ENCODE results near the gene SYNGR2. TPM values are rescaled to one million over a fixed set of nuclear protein-coding genes. Genes with fewer than 3 reads are reported as not detected.

SYNGR2 gene
- total and polyA plus RNA-seq, 2 of the 8 experiments (the other 6 are each of a cell fraction or from before 2014, with no cell fraction given) = 50.0 to 139 TPM

DNA sequence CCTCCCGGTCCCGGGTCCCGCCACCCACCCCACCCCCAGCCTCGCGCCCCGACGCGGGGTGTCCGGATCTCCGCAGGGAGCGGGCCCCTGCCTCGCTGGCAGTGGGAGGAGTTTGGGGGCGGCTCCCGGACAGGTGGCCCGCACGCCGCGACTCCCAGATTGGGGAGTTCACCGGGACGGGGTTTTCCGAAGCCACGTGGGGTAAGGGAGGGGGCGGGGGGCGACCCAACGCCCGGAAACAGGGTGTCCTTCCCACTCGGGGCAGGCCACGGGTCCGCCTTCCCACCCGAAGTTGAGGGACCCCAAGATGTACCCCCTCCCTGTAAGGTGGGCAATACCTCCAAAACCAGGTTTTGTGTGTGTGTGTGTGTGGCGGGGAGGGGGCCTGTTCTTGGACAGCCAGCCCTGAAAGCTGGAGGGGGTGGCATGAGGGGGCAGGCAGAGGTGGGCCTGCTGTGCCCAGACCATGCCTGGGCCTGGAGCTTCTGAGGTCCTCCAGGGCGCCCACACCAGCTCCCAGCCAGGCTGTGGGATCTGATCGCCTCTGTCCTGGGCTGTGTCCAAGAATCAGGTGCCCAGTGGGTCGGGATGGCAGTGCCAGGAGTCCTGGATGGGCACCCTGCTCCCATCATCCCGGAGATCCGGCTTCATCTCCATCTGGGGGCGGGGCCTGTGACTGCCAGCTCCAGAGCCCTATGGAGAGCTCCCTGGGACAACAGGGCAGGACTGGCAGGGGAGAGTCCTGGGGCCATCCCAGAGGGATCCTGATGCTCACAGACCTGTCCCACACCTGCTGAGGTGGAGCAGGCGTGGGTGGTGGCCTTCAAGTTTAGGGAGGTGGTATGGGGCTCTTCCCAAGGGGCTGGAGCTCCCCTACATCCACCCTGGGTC is 767 bp downstream of the SYNGR2 start:
- Histone ChIP-seq H3K4me1 (replicated peaks in 1 of 4; ENCODE audit: control insufficient read depth in 3 of 4, insufficient read depth in 4 of 4, low read length in 3 of 4) (peaks cover 5 to 39% (median 19%) of the 10 kb centered on the region in 4 experiments), H3K18ac (ENCODE audit: extremely low read depth, low read length) (no peak overlapping the region), H3K79me2 (ENCODE audit: control insufficient read depth in 1 of 2, insufficient read depth in 2 of 2, low read length in 2 of 2) (no peaks in the 10 kb centered on the region), H4K5ac (ENCODE audit: insufficient read length, low read depth, low read length) (peak overlapping the region; percentile 23), H2BK5ac (ENCODE audit: low read depth, low read length) (peak overlapping the region; percentile 52; the same call in 1 of the 2 replicates), H3K27me3 (replicated peaks in 1 of 4; ENCODE audit: control insufficient read depth in 3 of 4, extremely low read depth in 1 of 4, insufficient read depth in 3 of 4, low read length in 3 of 4) (no peaks in the 10 kb centered on the region), H2AFZ (ENCODE audit: low read length) (no peak overlapping the region), H4K20me1 (replicated peaks in 1 of 2; ENCODE audit: control insufficient read depth in 1 of 2, insufficient read depth in 2 of 2, low read length in 2 of 2) (peaks cover 12% of the 10 kb centered on the region in 2 experiments), H3K4ac (replicated peaks; ENCODE audit: insufficient read length, low read depth, low read length) (no peak overlapping the region), H2BK120ac (replicated peaks; ENCODE audit: low read depth, low read length) (no peak overlapping the region), H3K4me2 (ENCODE audit: insufficient read depth in 1 of 2, low read depth in 2 of 2, low read length in 2 of 2) (peak overlapping the region; percentile 65 to 83), H3K79me1 (ENCODE audit: low read depth, low read length) (peaks cover 6% of the 10 kb centered on the region), H3K23ac (ENCODE audit: insufficient read length) (no peak overlapping the region), H3K27ac (ENCODE audit: low read depth, low read length) (no peak overlapping the region), H4K8ac (ENCODE audit: extremely low read depth, insufficient read depth, low read length) (no peak overlapping the region), H3K14ac (ENCODE audit: insufficient read length) (no peak overlapping the region), H2BK12ac (ENCODE audit: low read depth, low read length) (0 out of 2 replicates have a peak overlapping the region, but pooled peaks have one; percentile 17), H2AK5ac (ENCODE audit: low read depth, low read length) (0 out of 2 replicates have a peak overlapping the region, but pooled peaks have one; percentile 93), H3K9ac (replicated peaks in 1 of 4; ENCODE audit: extremely low read depth in 1 of 4, low read depth in 3 of 4, low read length in 3 of 4) (no peak overlapping the region; a peak in 1 of 7 replicates), H2BK20ac (ENCODE audit: low read length) (no peak overlapping the region), H2BK15ac (ENCODE audit: low read length) (peak overlapping the region; percentile 92; the same call in 1 of the 2 replicates), H3K23me2 (ENCODE audit: low read depth, low read length) (peaks cover 5% of the 10 kb centered on the region; the same call in 1 of the 2 replicates), H3K4me3 (ENCODE audit: extremely low read depth in 1 of 4, insufficient read depth in 2 of 4, low read depth in 3 of 4, low read length in 4 of 4) (peak overlapping the region; percentile 57 to 87 (median 65)), H3K9me3 (ENCODE audit: insufficient read depth in 2 of 2, low read depth in 1 of 2, low read length in 1 of 2) (no peaks in the 10 kb centered on the region), H3K56ac (replicated peaks; ENCODE audit: insufficient read length, low read depth, low read length) (no peak overlapping the region), H4K91ac (replicated peaks; ENCODE audit: insufficient read length, low read length) (peak overlapping the region; percentile 73), H3K36me3 (ENCODE audit: control insufficient read depth in 2 of 4, insufficient read depth in 4 of 4, low read length in 3 of 4) (peaks cover 1 to 16% (median 3%) of the 10 kb centered on the region in 4 experiments; a peak in 5 of 8 replicates)
- peak in 1 of 2 experiments; percentile 80 for DNase-seq (ENCODE audit: low read depth in 1 of 2, low spot score in 2 of 2)
- POLR2A ChIA-PET (ENCODE audit: partially characterized antibody) = interaction anchor here (0.6 to 10.2 kb wide), 19 partner anchors 8 to 538 kb away, joined by 3 to 131 read pairs (median 4); partner anchors contain the start of genes AFMID, BIRC5 and TK1
- FAIRE-seq = no peak
- TF ChIP-seq KDM4A (IDR thresholded peaks at IDR 0.05; ENCODE audit: low read depth, low read length, severe bottlenecking) = no peak
- no peak for TF ChIP-seq GABPA (IDR thresholded peaks at IDR 0.05; ENCODE audit: borderline replicate concordance, insufficient read depth, low read length)
- no peak for TF ChIP-seq ASH2L (IDR thresholded peaks at IDR 0.05; ENCODE audit: low read length)
- TF ChIP-seq RXRA (IDR thresholded peaks at IDR 0.05; ENCODE audit: insufficient read depth, low read depth, low read length) = no peak
- TF ChIP-seq CBX8 (IDR thresholded peaks at IDR 0.05; ENCODE audit: borderline replicate concordance, low read depth, low read length) = no peak
- TF ChIP-seq CHD2 (IDR thresholded peaks at IDR 0.05; ENCODE audit: low read length) = peak; percentile 31; the same call in 1 of the 2 replicates
- TF ChIP-seq CHD1 (IDR thresholded peaks at IDR 0.05; ENCODE audit: low read depth, low read length) = no peak
- CTCF ChIA-PET (ENCODE audit: partially characterized antibody) = interaction anchor here (0.6 to 1.8 kb wide), 9 partner anchors 9 to 58 kb away, joined by 3 to 9 read pairs (median 3); no protein-coding TSS in a partner anchor
- WGBS, 2 experiments (ENCODE audit: extremely low coverage in 1 of 2, insufficient coverage in 1 of 2, insufficient read length in 1 of 2, insufficient replicate concordance in 2 of 2, low coverage in 1 of 2, low lambda C conversion rate in 2 of 2, missing lambda C conversion rate in 1 of 2) = 11% methylated on average over 25 of the region's 38 CpGs; no CpG with 5 or more reads in 1 of the 2 experiments

All from H1 (cell line).